Stomach (tissue), 9 donors: Measurements from ENCODE around the gene TPRN. TPM values are rescaled to one million over a fixed set of nuclear protein-coding genes. Genes with fewer than 3 reads are reported as not detected.

Experiments
- DNase-seq, 2 donors: peaks; one replicate each; pipeline versions ENCODE4 v3.0.0 to v3.0.0-alpha.2; 2013 to 2019
- H3K27ac ChIP-seq, 5 donors: fragments of 200-600 bp in 4 of 5; sonication (generic) in 4 of 5; one replicate each; pipeline ENCODE4 v1.5.1; 2013 to 2019; ENCODE audit warnings: mild to moderate bottlenecking in 1 of 5, moderate library complexity in 1 of 5
- H3K27me3 ChIP-seq, 3 donors: fragments of 200-600 bp; sonication (generic); one replicate each; pipeline ENCODE4 v1.5.1; 2017 to 2019; ENCODE audit warnings: mixed run types in 1 of 3
- H3K36me3 ChIP-seq, 4 donors: fragments of 200-600 bp; sonication (generic); 1 replicate in 3 of 4; 2 replicates in 1 of 4; pipeline ENCODE4 v1.5.1; 2016 to 2019
- H3K4me1 ChIP-seq, 4 donors: fragments of 200-600 bp; sonication (generic); one replicate each; pipeline ENCODE4 v1.5.1; 2016 to 2019
- H3K4me3 ChIP-seq, 4 donors: fragments of 200-600 bp; sonication (generic) in 3 of 4; one replicate each; pipeline ENCODE4 v1.5.1; 2016 to 2019; ENCODE audit warnings: mild to moderate bottlenecking in 1 of 4
- H3K9me3 ChIP-seq, 4 donors: fragments of 200-600 bp; sonication (generic); one replicate each; pipeline ENCODE4 v1.5.1; 2016 to 2019
- CTCF ChIP-seq, 7 experiments: fragments of 450-650 bp in 4 of 7; fragments of 200-600 bp in 3 of 7; sonication (generic) in 3 of 7; IDR thresholded peaks; one replicate each; pipeline ENCODE4 v1.5.1; 2016 to 2019; ENCODE audit warnings: antibody characterized with exemption in 7 of 7, control low read depth in 2 of 7, mild to moderate bottlenecking in 1 of 7
- EP300 ChIP-seq: sonication (generic); formaldehyde crosslinking; IDR thresholded peaks from one replicate; pipeline ENCODE4 v1.6.1; 2017; ENCODE audit warnings: antibody characterized with exemption
- POLR2A ChIP-seq, 4 donors: fragments of 450-650 bp; IDR thresholded peaks; one replicate each; pipeline ENCODE4 v1.6.1; 2016; ENCODE audit warnings: antibody characterized with exemption in 4 of 4, control low read depth in 2 of 4, mild to moderate bottlenecking in 1 of 4, moderate library complexity in 1 of 4
- POLR2AphosphoS5 ChIP-seq, 3 donors: sonication (generic); formaldehyde crosslinking; IDR thresholded peaks; one replicate each; pipeline ENCODE4 v1.6.1; 2016; ENCODE audit warnings: antibody characterized with exemption in 3 of 3
- WGBS, 5 donors: extraction: QIAGEN DNeasy Blood & Tissue Kit in 3 of 5; methylation state at CpG; one replicate each; pipeline versions ENCODE4 v1.1.5 to v1.1.7; 2013 to 2018; 5-methylcytosine and 5-hydroxymethylcytosine counted together
- intact Hi-C: fragments of 100-400 bp; cut with DNase I; formaldehyde crosslinking; loops from one replicate; pipeline ENCODE4 v1.15.1; 2023; ENCODE audit warnings: low total_unique reads
- polyA plus RNA-seq, 3 donors: library from polyadenylated mRNA; stranded (reverse); fragments of 200-250 nt; gene quantifications; one replicate each; pipeline ENCODE4 v1.2.3, GENCODE V29; 2013
- total RNA-seq, 5 donors: library from RNA; depleted of rRNA; stranded (reverse); fragments of >200 nt; gene quantifications; one replicate each; pipeline versions ENCODE4 v1.1.0 to v1.2.3, GENCODE V29; 2014 to 2016
- donor health status: healthy with polysubstance abuse.
- donor health status: Bipolar disorder and iron deficiency.
- donor health status: healthy.

The TPRN gene
- total and polyA plus RNA-seq, 8 donors: 8.8 to 161 (median 24.6) TPM

GRCh38 chr9:137214620-137215019 is 14.1 kb upstream of the TPRN start:
- Histone ChIP-seq H3K27ac (no peak overlapping the region), H3K9me3 (no peaks in the 10 kb centered on the region), H3K4me3 (no peak overlapping the region), H3K27me3 (no peaks in the 10 kb centered on the region), H3K36me3 (peaks cover 10 to 53% (median 30%) of the 10 kb centered on the region in 4 donors), H3K4me1 (peaks cover 14 to 35% (median 32%) of the 10 kb centered on the region in 4 donors)
- DNase-seq: no peak
- 92 to 97% (median 96%) methylated on average over 17 to 19 of the region's 19 CpGs for WGBS, 5 donors
- TF ChIP-seq EP300 (no peak), POLR2A (IDR thresholded peaks at IDR 0.05) (no peak), CTCF (IDR thresholded peaks at IDR 0.05) (no peak), POLR2AphosphoS5 (IDR thresholded peaks at IDR 0.05) (no peak)
- intact Hi-C loops: no loop called here

- H3K9me3 ChIP-seq: no peaks in the 10 kb centered on the region
- H3K4me1 ChIP-seq: peaks cover 12 to 23% (median 20%) of the 10 kb centered on the region in 4 donors
- H3K27ac ChIP-seq: no peak overlapping the region
- no peaks in the 10 kb centered on the region for H3K27me3 ChIP-seq
- peaks cover 10 to 61% (median 40%) of the 10 kb centered on the region in 4 donors for H3K36me3 ChIP-seq
- 83 to 89% (median 89%) methylated on average over 32 to 49 of the region's 49 CpGs for WGBS, 5 donors
- no peak for DNase-seq
- TF ChIP-seq POLR2AphosphoS5 (IDR thresholded peaks at IDR 0.05): no peak
- no peak for TF ChIP-seq POLR2A (IDR thresholded peaks at IDR 0.05)
- TF ChIP-seq CTCF (IDR thresholded peaks at IDR 0.05): no peak
- no peak for TF ChIP-seq EP300
- H3K4me3 ChIP-seq: no peak overlapping the region
- intact Hi-C loops: no loop called here
These were observed 12.9 kb upstream of the TPRN start for GRCh38 chr9:137213160-137214060.

GRCh38 chr9:137212520-137212919 is 12.0 kb upstream of the TPRN start:
- H3K27me3 ChIP-seq: no peaks in the 10 kb centered on the region
- H3K9me3 ChIP-seq: no peaks in the 10 kb centered on the region
- H3K4me1 ChIP-seq: peaks cover 9 to 14% (median 11%) of the 10 kb centered on the region in 4 donors
- no peak for TF ChIP-seq POLR2AphosphoS5 (IDR thresholded peaks at IDR 0.05)
- TF ChIP-seq CTCF (IDR thresholded peaks at IDR 0.05): no peak
- TF ChIP-seq EP300: no peak
- TF ChIP-seq POLR2A (IDR thresholded peaks at IDR 0.05): no peak
- no peak overlapping the region for H3K27ac ChIP-seq
- intact Hi-C loops: no loop called here
- peaks cover 10 to 65% (median 41%) of the 10 kb centered on the region in 4 donors for H3K36me3 ChIP-seq
- H3K4me3 ChIP-seq: no peak overlapping the region
- DNase-seq: no peak
- WGBS, 5 donors: 81 to 85% (median 84%) methylated on average over 21 of the region's 21 CpGs

GRCh38 chr9:137211532-137211931 is 11.0 kb upstream of the TPRN start:
- H3K27me3 ChIP-seq: no peaks in the 10 kb centered on the region
- H3K4me1 ChIP-seq: peaks cover 8 to 11% (median 10%) of the 10 kb centered on the region in 4 donors
- H3K36me3 ChIP-seq: peaks cover 10 to 63% (median 41%) of the 10 kb centered on the region in 4 donors
- DNase-seq: no peak
- H3K4me3 ChIP-seq: no peak overlapping the region
- 81 to 92% (median 88%) methylated on average over 9 to 13 of the region's 13 CpGs for WGBS, 5 donors
- H3K9me3 ChIP-seq: no peaks in the 10 kb centered on the region
- H3K27ac ChIP-seq: no peak overlapping the region
- no peak for TF ChIP-seq EP300
- TF ChIP-seq CTCF (IDR thresholded peaks at IDR 0.05): no peak
- TF ChIP-seq POLR2AphosphoS5 (IDR thresholded peaks at IDR 0.05): no peak
- no peak for TF ChIP-seq POLR2A (IDR thresholded peaks at IDR 0.05)
- intact Hi-C loops: no loop called here
